PC-9 (cell line): Measurements from ENCODE around the gene DCAF6. TPM values are rescaled to one million over a fixed set of nuclear protein-coding genes. Genes with fewer than 3 reads are reported as not detected.

Source experiments
- BruUV-seq: library from RNA; stranded (reverse); fragments of 400-500 nt; replicated peaks from 2 replicates; lab custom pipeline; 2021; lab: Mats Ljungman, UMichigan
- CTCF ChIA-PET: fragments of 300-600 bp; sonication (Branson Sonifier 250); formaldehyde crosslinking; loops from one replicate; lab custom pipeline; 2022; ENCODE audit warnings: antibody characterized with exemption; lab: Charles Lee
- POLR2A ChIA-PET: fragments of 300-600 bp; sonication (Branson Sonifier 250); formaldehyde crosslinking; loops from one replicate; lab custom pipeline; 2022; ENCODE audit warnings: antibody characterized with exemption; ENCODE audit not compliant: unreplicated experiment; lab: Charles Lee
- DNase-seq, 2 experiments: peaks; one replicate each; pipeline versions ENCODE4 v3.0.0 to v3.0.0-alpha.2; 2015 to 2022; ENCODE audit warnings: mixed read lengths in 1 of 2
- H2AFZ ChIP-seq: fragments of 200-600 bp; sonication (generic); 2 replicates; pipeline ENCODE4 v1.8.1; 2017; ENCODE audit warnings: antibody characterized with exemption
- H3F3A ChIP-seq: fragments of 200-600 bp; sonication (generic); 2 replicates; pipeline ENCODE4 v1.8.1; 2017; ENCODE audit warnings: antibody characterized with exemption, mild to moderate bottlenecking, low read depth; ENCODE audit not compliant: insufficient read depth
- H3K27ac ChIP-seq: fragments of 200-600 bp; sonication (generic); 2 replicates; pipeline ENCODE4 v1.6.1; 2016; ENCODE audit warnings: mixed run types
- H3K27me3 ChIP-seq: fragments of 200-600 bp; sonication (generic); 2 replicates; pipeline ENCODE4 v1.6.1; 2016; ENCODE audit warnings: low read depth, mixed run types; ENCODE audit not compliant: insufficient read depth
- H3K36me3 ChIP-seq: fragments of 200-600 bp; sonication (generic); 2 replicates; pipeline ENCODE4 v1.6.1; 2016; ENCODE audit warnings: low read depth, mixed run types
- H3K4me1 ChIP-seq: fragments of 200-600 bp; sonication (generic); replicated peaks from 2 replicates; pipeline ENCODE4 v1.6.1; 2016; ENCODE audit warnings: mixed run types; ENCODE audit not compliant: insufficient read depth
- H3K4me2 ChIP-seq: fragments of 200-600 bp; sonication (generic); 2 replicates; pipeline ENCODE4 v1.6.1; 2017; ENCODE audit warnings: mixed run types
- H3K4me3 ChIP-seq: fragments of 200-600 bp; sonication (generic); 2 replicates; pipeline ENCODE4 v1.6.1; 2016; ENCODE audit warnings: mixed run types
- H3K79me2 ChIP-seq: fragments of 200-600 bp; sonication (generic); 2 replicates; pipeline ENCODE4 v1.6.1; 2017; ENCODE audit warnings: low read depth, mixed run types
- H3K9me2 ChIP-seq: fragments of 200-600 bp; sonication (generic); 2 replicates; pipeline ENCODE4 v1.8.1; 2017; ENCODE audit warnings: mild to moderate bottlenecking; ENCODE audit not compliant: insufficient read depth
- H3K9me3 ChIP-seq: fragments of 200-600 bp; sonication (generic); 2 replicates; pipeline ENCODE4 v1.8.1; 2016; ENCODE audit warnings: low read depth; ENCODE audit not compliant: insufficient read depth
- H4K20me1 ChIP-seq: fragments of 200-600 bp; sonication (generic); 2 replicates; pipeline ENCODE4 v1.8.1; 2017; ENCODE audit not compliant: insufficient read depth
- CTCF ChIP-seq: fragments of 200-600 bp; sonication (generic); conservative IDR thresholded peaks from 2 replicates; pipeline ENCODE4 v1.6.1; 2017; ENCODE audit warnings: mixed run types, antibody characterized with exemption, mild to moderate bottlenecking, moderate library complexity
- EZH2 ChIP-seq: fragments of 200-600 bp; sonication (generic); IDR thresholded peaks from 2 replicates; pipeline ENCODE4 v1.8.0; 2017; ENCODE audit warnings: antibody characterized with exemption, low read depth
- intact Hi-C: fragments of 100-400 bp; cut with micrococcal nuclease; formaldehyde crosslinking; loops from one replicate; pipeline ENCODE4 v1.10.0; 2022; ENCODE audit not compliant: unreplicated experiment
- total RNA-seq: library from RNA; stranded (reverse); gene quantifications from 2 replicates; pipeline ENCODE4 v1.2.3, GENCODE V29; 2021

Gene DCAF6
- total RNA-seq, 1 experiment from 2014 or later, result 77.4 TPM

DNA sequence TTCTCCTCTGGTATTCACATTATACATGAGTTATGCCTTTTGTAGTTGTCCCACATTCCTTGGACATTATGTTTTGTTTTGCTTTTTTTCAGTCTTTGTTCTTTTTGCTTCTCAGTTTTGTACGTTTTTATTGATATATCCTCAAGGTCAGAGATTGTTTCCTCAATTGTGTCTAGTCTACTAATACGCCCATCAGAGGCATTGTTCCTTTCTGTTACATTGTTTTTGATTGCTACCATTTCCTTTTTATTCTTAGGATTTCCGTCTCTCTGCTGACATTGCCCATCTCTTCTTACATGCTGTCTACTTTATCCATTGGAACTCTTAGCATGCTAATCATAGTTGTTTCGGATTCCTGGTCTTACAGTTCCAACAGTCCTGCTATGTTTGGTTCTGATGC is 28.2 kb downstream of the DCAF6 start:
- intact Hi-C loops, result no loop called here
- Histone ChIP-seq H3F3A (no peaks in the 10 kb centered on the region; the same call in 1 of the 2 replicates), H2AFZ (no peak overlapping the region), H4K20me1 (no peaks in the 10 kb centered on the region), H3K9me2 (no peaks in the 10 kb centered on the region), H3K4me3 (no peak overlapping the region), H3K79me2 (peaks cover 44% of the 10 kb centered on the region), H3K36me3 (peaks cover 17% of the 10 kb centered on the region; the same call in 1 of the 2 replicates), H3K27me3 (no peaks in the 10 kb centered on the region), H3K4me2 (no peak overlapping the region), H3K4me1 (no peaks in the 10 kb centered on the region), H3K9me3 (no peaks in the 10 kb centered on the region), H3K27ac (no peak overlapping the region)
- no peak for DNase-seq
- CTCF ChIA-PET, result no interaction called here
- TF ChIP-seq EZH2 (no peak), CTCF (no peak)
- BruUV-seq, result no TSS peak
- POLR2A ChIA-PET, result no interaction called here

DNA sequence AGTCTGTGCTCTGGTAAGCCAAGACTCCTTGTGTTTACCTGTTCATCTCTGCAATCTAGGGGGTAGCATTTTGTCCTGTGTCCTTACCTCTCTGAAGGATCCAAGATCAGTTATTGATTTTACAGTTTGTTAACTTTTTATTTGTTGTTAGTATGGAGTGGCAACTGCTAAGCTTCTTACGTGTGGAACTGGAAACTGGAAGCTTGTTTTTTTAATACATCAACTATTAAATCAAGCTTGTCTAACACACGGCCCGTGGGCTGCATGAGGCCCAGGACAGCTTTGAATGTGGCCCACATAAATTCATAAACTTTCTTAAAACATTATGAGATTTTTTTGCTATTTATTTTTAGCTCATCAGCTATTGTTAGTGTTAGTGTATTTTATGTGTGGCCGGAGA is 29.6 kb downstream of the DCAF6 start:
- H3K9me3 ChIP-seq, result no peaks in the 10 kb centered on the region
- BruUV-seq, result no TSS peak
- H3K36me3 ChIP-seq, result peaks cover 17% of the 10 kb centered on the region; the same call in 1 of the 2 replicates
- ChIA-PET CTCF (interaction anchor here (0.6 kb wide), 1 partner anchor 93 kb away, joined by 3 read pairs; no protein-coding TSS in a partner anchor), POLR2A (no interaction called here)
- no peak for TF ChIP-seq EZH2
- TF ChIP-seq CTCF, result no peak
- no peaks in the 10 kb centered on the region for H3K9me2 ChIP-seq
- no peak overlapping the region for H2AFZ ChIP-seq
- no peak for DNase-seq
- no peak overlapping the region for H3K27ac ChIP-seq
- no peak overlapping the region for H3K4me2 ChIP-seq
- intact Hi-C loops, result no loop called here
- peaks cover 36% of the 10 kb centered on the region for H3K79me2 ChIP-seq
- H4K20me1 ChIP-seq, result no peaks in the 10 kb centered on the region
- no peaks in the 10 kb centered on the region; the same call in 1 of the 2 replicates for H3F3A ChIP-seq
- no peaks in the 10 kb centered on the region for H3K27me3 ChIP-seq
- H3K4me3 ChIP-seq, result no peak overlapping the region
- no peaks in the 10 kb centered on the region for H3K4me1 ChIP-seq

- Histone ChIP-seq H3K4me3 (no peak overlapping the region), H3K79me2 (peaks cover 21% of the 10 kb centered on the region), H3K4me2 (no peak overlapping the region), H3K4me1 (no peaks in the 10 kb centered on the region), H3F3A (0 out of 2 replicates have a peak, but pooled peaks cover 3% of the 10 kb centered on the region), H2AFZ (no peak overlapping the region), H3K36me3 (peaks cover 19% of the 10 kb centered on the region; the same call in 1 of the 2 replicates), H3K27ac (no peak overlapping the region), H3K27me3 (no peaks in the 10 kb centered on the region), H3K9me2 (no peaks in the 10 kb centered on the region), H3K9me3 (no peaks in the 10 kb centered on the region), H4K20me1 (no peaks in the 10 kb centered on the region)
- ChIA-PET CTCF (no interaction called here), POLR2A (interaction anchor here (0.6 kb wide), 1 partner anchor 1391 kb away, joined by 5 read pairs; no protein-coding TSS in a partner anchor)
- intact Hi-C loops, result no loop called here
- DNase-seq, result no peak
- no peak for TF ChIP-seq EZH2
- TF ChIP-seq CTCF, result no peak
- no TSS peak for BruUV-seq
Measured at GRCh38 chr1:167968569-167968968, 32.1 kb downstream of the DCAF6 start.
